ENCODE results near the gene NEK4.

GRCh38 chr3:52693071-52693470 lies 77.7 kb downstream of the NEK4 start:
- TF ChIP-seq EZH2 (IDR thresholded peaks at IDR 0.05; ENCODE audit: borderline replicate concordance, low read depth, low read length, poor library complexity, severe bottlenecking), result no peak
- TF ChIP-seq, protein P1, sequence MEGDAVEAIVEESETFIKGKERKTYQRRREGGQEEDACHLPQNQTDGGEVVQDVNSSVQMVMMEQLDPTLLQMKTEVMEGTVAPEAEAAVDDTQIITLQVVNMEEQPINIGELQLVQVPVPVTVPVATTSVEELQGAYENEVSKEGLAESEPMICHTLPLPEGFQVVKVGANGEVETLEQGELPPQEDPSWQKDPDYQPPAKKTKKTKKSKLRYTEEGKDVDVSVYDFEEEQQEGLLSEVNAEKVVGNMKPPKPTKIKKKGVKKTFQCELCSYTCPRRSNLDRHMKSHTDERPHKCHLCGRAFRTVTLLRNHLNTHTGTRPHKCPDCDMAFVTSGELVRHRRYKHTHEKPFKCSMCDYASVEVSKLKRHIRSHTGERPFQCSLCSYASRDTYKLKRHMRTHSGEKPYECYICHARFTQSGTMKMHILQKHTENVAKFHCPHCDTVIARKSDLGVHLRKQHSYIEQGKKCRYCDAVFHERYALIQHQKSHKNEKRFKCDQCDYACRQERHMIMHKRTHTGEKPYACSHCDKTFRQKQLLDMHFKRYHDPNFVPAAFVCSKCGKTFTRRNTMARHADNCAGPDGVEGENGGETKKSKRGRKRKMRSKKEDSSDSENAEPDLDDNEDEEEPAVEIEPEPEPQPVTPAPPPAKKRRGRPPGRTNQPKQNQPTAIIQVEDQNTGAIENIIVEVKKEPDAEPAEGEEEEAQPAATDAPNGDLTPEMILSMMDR (conservative IDR thresholded peaks at IDR 0.05; ENCODE audit: low read depth, low read length), result no peak
